Ectodermal cell (in vitro differentiated cells): ENCODE data around the gene HNRNPA1.
A peak's percentile ranks its signal among the peaks of the same experiment; 100 is the strongest.

Experiments used
- H3K27ac ChIP-seq: 2 replicates; pipeline ENCODE4 v1.7.0; 2013; ENCODE audit warnings: mild to moderate bottlenecking, low read depth, low read length; ENCODE audit not compliant: insufficient read depth, poor library complexity, severe bottlenecking
- H3K27me3 ChIP-seq: 2 replicates; pipeline ENCODE4 v1.7.0; 2013; ENCODE audit warnings: mild to moderate bottlenecking, low read length; ENCODE audit not compliant: insufficient read depth, control insufficient read depth, poor library complexity, severe bottlenecking
- H3K36me3 ChIP-seq: one replicate; pipeline ENCODE4 v1.7.0; 2013; ENCODE audit warnings: low read length; ENCODE audit not compliant: control insufficient read depth, insufficient read depth
- H3K4me1 ChIP-seq: one replicate; pipeline ENCODE4 v1.7.0; 2013; ENCODE audit warnings: low read length; ENCODE audit not compliant: control insufficient read depth, insufficient read depth
- H3K4me3 ChIP-seq: 2 replicates; pipeline ENCODE4 v1.7.0; 2013; ENCODE audit warnings: low read depth, low read length, control low read depth; ENCODE audit not compliant: insufficient read depth
- H3K9me3 ChIP-seq: 2 replicates; pipeline ENCODE4 v1.7.0; 2013; ENCODE audit warnings: mild to moderate bottlenecking, low read length, moderate library complexity; ENCODE audit not compliant: control insufficient read depth
- WGBS, 2 experiments: methylation state at CpG; one replicate each; pipeline ENCODE4 v1.1.7; 2013; ENCODE audit warnings: missing lambda C conversion rate in 2 of 2; 5-methylcytosine and 5-hydroxymethylcytosine counted together

Gene HNRNPA1

DNA sequence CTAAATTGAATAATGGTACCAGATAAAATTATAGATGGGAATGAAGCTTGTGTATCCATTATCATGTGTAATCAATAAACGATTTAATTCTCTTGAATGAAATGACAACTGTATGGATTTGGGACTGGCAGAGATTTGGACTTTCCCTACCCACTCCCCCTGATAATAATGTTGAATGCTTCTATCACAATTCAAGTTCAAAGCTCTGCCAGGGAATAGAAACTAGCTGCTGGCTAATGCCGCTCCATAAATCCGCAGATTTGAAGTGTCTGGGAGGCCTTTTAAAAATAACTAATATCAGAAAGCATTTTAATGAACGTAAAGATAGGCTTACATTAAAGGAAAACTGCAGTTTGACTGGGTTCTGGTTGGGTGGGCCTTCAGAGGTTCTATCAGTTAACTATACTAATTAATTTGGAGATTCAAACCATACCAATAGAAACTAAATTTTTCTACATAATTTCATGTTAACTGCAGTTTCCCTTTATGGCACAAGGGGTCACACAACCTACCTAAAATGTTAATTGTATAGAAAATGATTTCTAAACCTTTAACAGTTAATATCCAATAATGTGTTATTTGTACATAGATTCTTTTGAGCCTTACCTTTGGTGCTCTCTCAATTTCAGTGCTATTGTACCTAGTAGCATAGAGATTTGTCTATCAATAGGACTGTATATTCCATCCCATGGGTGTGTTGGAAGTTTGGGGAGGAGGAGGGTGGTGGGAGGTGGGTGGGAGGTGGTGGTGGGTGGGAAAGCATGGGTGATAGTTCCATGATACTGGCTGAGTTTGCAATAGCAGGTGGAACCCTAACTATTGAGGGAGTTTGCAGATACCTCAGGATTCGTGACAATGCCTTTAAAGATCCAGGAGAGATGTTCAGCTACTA, 4.9 kb downstream of the HNRNPA1 start:
- peaks cover 56% of the 10 kb centered on the region for H3K36me3 ChIP-seq
- no peak overlapping the region for H3K27ac ChIP-seq
- WGBS, 2 experiments: 81 to 94% methylated on average over 5 of the region's 5 CpGs
- peak overlapping the region; percentile 13 for H3K4me3 ChIP-seq
- no peaks in the 10 kb centered on the region for H3K27me3 ChIP-seq
- H3K9me3 ChIP-seq: no peaks in the 10 kb centered on the region
- peaks cover 12% of the 10 kb centered on the region for H3K4me1 ChIP-seq

DNA sequence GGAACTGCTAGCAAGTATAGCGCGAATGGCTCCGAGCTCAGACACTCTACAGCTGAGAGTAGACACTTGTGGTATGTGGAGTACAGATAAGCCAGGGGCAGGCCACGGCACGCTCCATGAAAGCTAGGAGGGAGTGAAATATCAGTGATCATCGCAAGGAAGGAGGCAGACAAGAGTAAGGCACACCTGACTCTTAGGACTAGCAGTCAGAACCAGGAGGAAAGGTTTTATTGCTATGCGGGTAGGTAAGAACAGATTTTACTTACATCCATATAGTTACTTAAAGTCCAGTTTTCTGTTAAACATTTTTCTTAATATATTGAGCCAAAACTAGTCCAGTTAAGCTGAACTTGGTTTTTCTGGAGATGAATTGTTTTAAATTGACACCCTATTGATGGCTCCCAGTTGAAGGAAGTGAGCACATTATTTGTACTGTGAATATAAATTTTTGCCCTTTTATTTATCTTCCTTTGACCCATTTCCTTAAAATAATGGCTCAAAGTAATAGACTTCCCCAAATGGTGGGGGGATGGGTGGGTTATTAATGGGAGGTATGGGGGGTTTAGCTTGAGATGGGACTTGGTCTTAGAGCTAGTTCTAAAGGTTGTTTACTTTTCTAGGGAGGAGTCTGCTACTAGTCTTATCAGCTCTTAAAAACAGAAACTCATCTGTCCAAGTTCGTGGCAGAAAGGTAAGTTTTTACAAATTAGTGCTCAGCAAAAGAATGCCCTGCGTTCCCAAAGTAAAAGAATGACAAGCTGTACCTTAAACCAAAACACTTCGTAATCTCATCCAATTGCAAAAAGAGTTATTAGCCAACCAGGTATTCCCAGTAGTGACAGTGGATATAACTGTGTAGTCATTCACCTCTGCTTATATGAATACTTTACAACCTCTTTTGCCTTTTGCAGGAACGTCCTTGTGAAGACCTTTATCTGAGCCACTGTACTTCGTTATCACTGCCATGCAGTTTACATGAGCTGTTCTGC, 5.8 kb downstream of the HNRNPA1 start:
- Histone ChIP-seq H3K27me3 (no peaks in the 10 kb centered on the region), H3K9me3 (no peaks in the 10 kb centered on the region), H3K36me3 (peaks cover 55% of the 10 kb centered on the region), H3K27ac (no peak overlapping the region), H3K4me3 (no peak overlapping the region), H3K4me1 (peaks cover 12% of the 10 kb centered on the region)
- WGBS, 2 experiments: 95% methylated on average over 11 of the region's 12 CpGs

DNA sequence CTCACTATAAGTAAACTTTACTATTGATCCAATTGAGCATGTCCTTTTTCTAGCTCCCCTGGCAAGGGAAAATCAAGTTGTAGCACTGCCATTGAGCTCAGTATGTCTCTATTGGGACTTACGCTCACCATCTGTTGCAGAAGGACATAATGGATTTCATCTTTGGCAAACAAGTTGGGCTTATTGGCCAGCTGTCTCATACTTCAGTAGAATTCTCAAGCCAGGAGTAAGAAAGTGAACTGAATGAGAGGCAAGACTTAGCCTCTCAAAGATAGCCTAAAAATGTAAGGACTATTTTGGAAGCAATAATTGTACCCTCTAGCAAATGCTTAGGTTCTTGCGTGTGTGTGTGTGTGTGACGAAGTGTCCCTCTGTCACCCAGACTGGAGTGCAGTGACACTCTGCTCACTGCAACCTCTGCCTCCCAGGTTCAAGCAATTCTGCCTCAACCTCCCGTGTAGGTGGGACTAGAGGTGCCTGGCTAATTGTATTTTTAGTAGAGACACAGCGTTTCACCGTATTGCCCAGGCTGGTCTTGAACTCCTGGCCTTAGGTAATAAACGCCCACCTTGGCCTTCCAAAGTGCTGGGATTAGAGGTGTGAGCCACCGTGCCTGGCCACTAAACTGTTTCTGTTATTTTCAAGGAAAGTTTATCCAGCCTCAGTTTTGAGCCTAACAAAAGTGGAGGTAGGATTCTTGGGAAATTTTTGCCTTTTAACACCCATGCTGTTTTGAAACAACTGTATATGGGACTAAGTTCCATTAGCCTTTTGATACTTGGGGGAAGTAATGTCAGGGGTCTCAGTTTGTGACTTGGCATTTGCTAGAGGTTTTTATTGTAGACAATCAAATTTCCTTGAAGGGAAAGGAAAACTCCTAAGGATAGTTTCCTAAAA, 7.0 kb downstream of the HNRNPA1 start:
- Histone ChIP-seq H3K4me1 (peaks cover 12% of the 10 kb centered on the region), H3K27me3 (no peaks in the 10 kb centered on the region), H3K9me3 (no peaks in the 10 kb centered on the region), H3K4me3 (no peak overlapping the region), H3K27ac (no peak overlapping the region), H3K36me3 (peaks cover 44% of the 10 kb centered on the region)
- 88 to 90% methylated on average over 8 of the region's 8 CpGs for WGBS, 2 experiments

GRCh38 chr12:54292083-54292930, 11.8 kb downstream of the HNRNPA1 start:
- Histone ChIP-seq H3K4me3 (no peak overlapping the region), H3K9me3 (no peaks in the 10 kb centered on the region), H3K4me1 (no peaks in the 10 kb centered on the region), H3K27me3 (no peaks in the 10 kb centered on the region), H3K36me3 (peaks cover 6% of the 10 kb centered on the region), H3K27ac (no peak overlapping the region)
- 95 to 96% methylated on average over 30 of the region's 30 CpGs for WGBS, 2 experiments

GRCh38 chr12:54292931-54293241, 12.4 kb downstream of the HNRNPA1 start:
- H3K27me3 ChIP-seq: no peaks in the 10 kb centered on the region
- 93 to 96% methylated on average over 7 of the region's 7 CpGs for WGBS, 2 experiments
- no peak overlapping the region for H3K27ac ChIP-seq
- H3K36me3 ChIP-seq: peaks cover under 1% of the 10 kb centered on the region
- no peaks in the 10 kb centered on the region for H3K9me3 ChIP-seq
- H3K4me1 ChIP-seq: no peaks in the 10 kb centered on the region
- no peak overlapping the region for H3K4me3 ChIP-seq

GRCh38 chr12:54294152-54294952, 13.8 kb downstream of the HNRNPA1 start:
- no peaks in the 10 kb centered on the region for H3K9me3 ChIP-seq
- H3K27ac ChIP-seq: no peak overlapping the region
- H3K36me3 ChIP-seq: no peaks in the 10 kb centered on the region
- 82 to 83% methylated on average over 9 of the region's 9 CpGs for WGBS, 2 experiments
- no peaks in the 10 kb centered on the region for H3K4me1 ChIP-seq
- H3K4me3 ChIP-seq: no peak overlapping the region
- no peaks in the 10 kb centered on the region for H3K27me3 ChIP-seq

- 89 to 90% methylated on average over 9 of the region's 9 CpGs for WGBS, 2 experiments
- no peak overlapping the region for H3K4me3 ChIP-seq
These were observed 14.5 kb downstream of the HNRNPA1 start for GRCh38 chr12:54294953-54295566.

GRCh38 chr12:54296393-54297099, 16.0 kb downstream of the HNRNPA1 start:
- peaks cover 10% of the 10 kb centered on the region for H3K4me1 ChIP-seq
- H3K36me3 ChIP-seq: no peaks in the 10 kb centered on the region
- H3K4me3 ChIP-seq: no peak overlapping the region
- no peak overlapping the region for H3K27ac ChIP-seq
- H3K9me3 ChIP-seq: no peaks in the 10 kb centered on the region
- WGBS, 2 experiments: 90 to 94% methylated on average over 5 of the region's 5 CpGs
- H3K27me3 ChIP-seq: no peaks in the 10 kb centered on the region

More at GRCh38 chr12:54294953-54295566, 14.5 kb downstream of the HNRNPA1 start:
- Histone ChIP-seq H3K36me3 (no peaks in the 10 kb centered on the region), H3K27me3 (no peaks in the 10 kb centered on the region), H3K9me3 (no peaks in the 10 kb centered on the region), H3K27ac (no peak overlapping the region), H3K4me1 (peaks cover 3% of the 10 kb centered on the region)
